ENCODE measurements around the gene COL5A2. TPM values are rescaled to one million over a fixed set of nuclear protein-coding genes. Genes with fewer than 3 reads are reported as not detected.

The COL5A2 gene
- total and polyA plus RNA-seq, 12 donors = 5.2 to 46.4 (median 14.5) TPM

GRCh38 chr2:189104934-189105333, 74.6 kb downstream of the COL5A2 start:
- DNase-seq = no peak
- WGBS, 4 donors = 11 to 24% (median 21%) methylated on average over 2 of the region's 2 CpGs
- Histone ChIP-seq H3K36me3 (replicated peaks in 1 of 2) (no peaks in the 10 kb centered on the region), H3K4me1 (replicated peaks in 1 of 2) (peaks cover 4 to 5% of the 10 kb centered on the region in 2 donors), H3K27ac (no peak overlapping the region), H3K27me3 (no peaks in the 10 kb centered on the region), H3K9me3 (replicated peaks in 1 of 3) (peaks cover 0 to 4% (median 0%) of the 10 kb centered on the region in 3 donors), H3K4me3 (no peak overlapping the region)
- no peak for TF ChIP-seq POLR2A (IDR thresholded peaks at IDR 0.05)
- no peak for TF ChIP-seq CTCF (IDR thresholded peaks at IDR 0.05)
- intact Hi-C loops (cut with DNase I) = no loop called here

GRCh38 chr2:189102735-189103134, 76.8 kb downstream of the COL5A2 start:
- H3K4me1 ChIP-seq (replicated peaks in 1 of 2) = peaks cover 4 to 5% of the 10 kb centered on the region in 2 donors
- H3K9me3 ChIP-seq (replicated peaks in 1 of 3) = peaks cover 0 to 4% (median 0%) of the 10 kb centered on the region in 3 donors
- no peak for TF ChIP-seq POLR2A (IDR thresholded peaks at IDR 0.05)
- no peak for TF ChIP-seq CTCF (IDR thresholded peaks at IDR 0.05)
- no peak for DNase-seq
- no peaks in the 10 kb centered on the region for H3K27me3 ChIP-seq
- H3K4me3 ChIP-seq = no peak overlapping the region
- WGBS, 4 donors = 87 to 91% (median 90%) methylated on average over 3 of the region's 3 CpGs
- no peak overlapping the region for H3K27ac ChIP-seq
- no peaks in the 10 kb centered on the region for H3K36me3 ChIP-seq (replicated peaks in 1 of 2)
- intact Hi-C loops (cut with DNase I) = no loop called here

DNA sequence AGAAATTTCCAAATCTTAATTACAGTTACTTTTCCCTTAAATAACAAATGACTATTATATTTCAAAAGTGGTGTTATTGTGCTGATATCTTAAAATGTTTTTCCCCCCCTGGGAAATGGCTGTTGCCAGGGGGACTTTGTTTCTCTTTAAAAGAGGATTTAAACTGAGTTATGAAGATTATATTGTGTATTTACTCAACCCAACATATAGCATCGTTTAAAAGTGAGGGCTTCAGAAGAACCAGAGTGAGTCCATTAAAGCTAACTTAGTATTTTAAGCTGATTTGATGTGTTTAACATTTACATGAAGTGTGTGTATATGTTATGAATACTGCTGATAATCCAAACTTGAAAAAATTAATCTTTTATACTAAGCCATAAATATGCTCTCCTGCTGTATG, 81.6 kb downstream of the COL5A2 start:
- no peak overlapping the region for H3K4me3 ChIP-seq
- intact Hi-C loops (cut with DNase I) = loop anchor here (10.0 kb wide), 2 partner anchors 247 to 307 kb away; no protein-coding TSS in a partner anchor
- whole genome bisulfite sequencing, 4 donors = 57 to 71% (median 63%) methylated on average over 1 of the region's 1 CpG
- no peaks in the 10 kb centered on the region for H3K36me3 ChIP-seq (replicated peaks in 1 of 2)
- no peak for DNase-seq
- no peaks in the 10 kb centered on the region for H3K9me3 ChIP-seq (replicated peaks in 1 of 3)
- no peak overlapping the region for H3K27ac ChIP-seq
- H3K27me3 ChIP-seq = no peaks in the 10 kb centered on the region
- TF ChIP-seq CTCF (IDR thresholded peaks at IDR 0.05) (no peak), POLR2A (IDR thresholded peaks at IDR 0.05) (no peak)
- H3K4me1 ChIP-seq (replicated peaks in 1 of 2) = no peaks in the 10 kb centered on the region

GRCh38 chr2:189096769-189097447, 82.7 kb downstream of the COL5A2 start:
- Histone ChIP-seq H3K36me3 (replicated peaks in 1 of 2) (no peaks in the 10 kb centered on the region), H3K4me1 (replicated peaks in 1 of 2) (no peaks in the 10 kb centered on the region), H3K27me3 (no peaks in the 10 kb centered on the region), H3K4me3 (no peak overlapping the region), H3K9me3 (replicated peaks in 1 of 3) (no peaks in the 10 kb centered on the region), H3K27ac (no peak overlapping the region)
- intact Hi-C loops (cut with DNase I) = loop anchor here (10.0 kb wide), 2 partner anchors 248 to 308 kb away; no protein-coding TSS in a partner anchor
- TF ChIP-seq POLR2A (IDR thresholded peaks at IDR 0.05) = no peak
- no peak for TF ChIP-seq CTCF (IDR thresholded peaks at IDR 0.05)
- 67 to 83% (median 74%) methylated on average over 4 of the region's 4 CpGs for WGBS, 4 donors
- no peak for DNase-seq

All from adrenal gland (tissue), 12 donors.